ENCODE data around the gene DENND11.

DENND11 gene

GRCh38 chr7:141715018-141715417, 13.1 kb upstream of the DENND11 start:
- TF ChIP-seq, protein P1, sequence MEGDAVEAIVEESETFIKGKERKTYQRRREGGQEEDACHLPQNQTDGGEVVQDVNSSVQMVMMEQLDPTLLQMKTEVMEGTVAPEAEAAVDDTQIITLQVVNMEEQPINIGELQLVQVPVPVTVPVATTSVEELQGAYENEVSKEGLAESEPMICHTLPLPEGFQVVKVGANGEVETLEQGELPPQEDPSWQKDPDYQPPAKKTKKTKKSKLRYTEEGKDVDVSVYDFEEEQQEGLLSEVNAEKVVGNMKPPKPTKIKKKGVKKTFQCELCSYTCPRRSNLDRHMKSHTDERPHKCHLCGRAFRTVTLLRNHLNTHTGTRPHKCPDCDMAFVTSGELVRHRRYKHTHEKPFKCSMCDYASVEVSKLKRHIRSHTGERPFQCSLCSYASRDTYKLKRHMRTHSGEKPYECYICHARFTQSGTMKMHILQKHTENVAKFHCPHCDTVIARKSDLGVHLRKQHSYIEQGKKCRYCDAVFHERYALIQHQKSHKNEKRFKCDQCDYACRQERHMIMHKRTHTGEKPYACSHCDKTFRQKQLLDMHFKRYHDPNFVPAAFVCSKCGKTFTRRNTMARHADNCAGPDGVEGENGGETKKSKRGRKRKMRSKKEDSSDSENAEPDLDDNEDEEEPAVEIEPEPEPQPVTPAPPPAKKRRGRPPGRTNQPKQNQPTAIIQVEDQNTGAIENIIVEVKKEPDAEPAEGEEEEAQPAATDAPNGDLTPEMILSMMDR (IDR thresholded peaks at IDR 0.05; ENCODE audit: low read depth, low read length) = no peak
- no peak for DNase-seq (ENCODE audit: extremely low read depth, low read depth)

GRCh38 chr7:141714571-141714970, 12.6 kb upstream of the DENND11 start:
- TF ChIP-seq, protein P1 (IDR thresholded peaks at IDR 0.05; ENCODE audit: low read depth, low read length) = no peak
- no peak for DNase-seq (ENCODE audit: extremely low read depth, low read depth)

GRCh38 chr7:141713890-141714289, 11.9 kb upstream of the DENND11 start:
- no peak for DNase-seq (ENCODE audit: extremely low read depth, low read depth)
- TF ChIP-seq, protein P1 (IDR thresholded peaks at IDR 0.05; ENCODE audit: low read depth, low read length) = no peak

- TF ChIP-seq, protein P1 (IDR thresholded peaks at IDR 0.05; ENCODE audit: low read depth, low read length) = no peak
These were observed 10.8 kb upstream of the DENND11 start for GRCh38 chr7:141712603-141713255.

GRCh38 chr7:141710301-141710700, 8.3 kb upstream of the DENND11 start:
- DNase-seq (ENCODE audit: extremely low read depth, low read depth) = no peak
- TF ChIP-seq, protein P1 (IDR thresholded peaks at IDR 0.05; ENCODE audit: low read depth, low read length) = no peak

More at GRCh38 chr7:141712603-141713255, 10.8 kb upstream of the DENND11 start:
- no peak for DNase-seq (ENCODE audit: extremely low read depth, low read depth)

DNA sequence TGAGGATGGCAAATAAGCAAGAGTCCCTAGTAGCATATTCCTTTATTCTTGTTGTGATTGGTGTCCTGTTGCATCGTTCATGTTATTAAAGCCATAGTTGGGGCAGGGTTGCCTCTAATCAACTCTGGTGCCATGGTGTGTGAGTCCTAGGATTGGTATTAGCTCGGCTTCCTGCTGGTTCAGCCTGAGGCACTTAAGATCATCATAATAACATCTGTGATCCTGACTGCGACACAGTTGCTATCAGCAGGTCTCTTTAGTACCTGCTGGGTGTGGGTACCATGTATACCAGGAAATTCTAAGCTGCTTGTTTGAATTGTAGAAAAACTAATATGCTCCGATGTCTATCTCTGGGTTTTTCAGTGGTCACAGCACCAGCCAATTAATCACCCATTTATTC, 7.8 kb upstream of the DENND11 start:
- TF ChIP-seq, protein P1 (IDR thresholded peaks at IDR 0.05; ENCODE audit: low read depth, low read length) = no peak
- no peak for DNase-seq (ENCODE audit: extremely low read depth, low read depth)

GRCh38 chr7:141709318-141709717, 7.4 kb upstream of the DENND11 start:
- TF ChIP-seq, protein P1 (IDR thresholded peaks at IDR 0.05; ENCODE audit: low read depth, low read length) = no peak
- DNase-seq (ENCODE audit: extremely low read depth, low read depth) = no peak

Data from AG09319 (cell line).